Measurements from ENCODE around the gene ITSN2.

DNA sequence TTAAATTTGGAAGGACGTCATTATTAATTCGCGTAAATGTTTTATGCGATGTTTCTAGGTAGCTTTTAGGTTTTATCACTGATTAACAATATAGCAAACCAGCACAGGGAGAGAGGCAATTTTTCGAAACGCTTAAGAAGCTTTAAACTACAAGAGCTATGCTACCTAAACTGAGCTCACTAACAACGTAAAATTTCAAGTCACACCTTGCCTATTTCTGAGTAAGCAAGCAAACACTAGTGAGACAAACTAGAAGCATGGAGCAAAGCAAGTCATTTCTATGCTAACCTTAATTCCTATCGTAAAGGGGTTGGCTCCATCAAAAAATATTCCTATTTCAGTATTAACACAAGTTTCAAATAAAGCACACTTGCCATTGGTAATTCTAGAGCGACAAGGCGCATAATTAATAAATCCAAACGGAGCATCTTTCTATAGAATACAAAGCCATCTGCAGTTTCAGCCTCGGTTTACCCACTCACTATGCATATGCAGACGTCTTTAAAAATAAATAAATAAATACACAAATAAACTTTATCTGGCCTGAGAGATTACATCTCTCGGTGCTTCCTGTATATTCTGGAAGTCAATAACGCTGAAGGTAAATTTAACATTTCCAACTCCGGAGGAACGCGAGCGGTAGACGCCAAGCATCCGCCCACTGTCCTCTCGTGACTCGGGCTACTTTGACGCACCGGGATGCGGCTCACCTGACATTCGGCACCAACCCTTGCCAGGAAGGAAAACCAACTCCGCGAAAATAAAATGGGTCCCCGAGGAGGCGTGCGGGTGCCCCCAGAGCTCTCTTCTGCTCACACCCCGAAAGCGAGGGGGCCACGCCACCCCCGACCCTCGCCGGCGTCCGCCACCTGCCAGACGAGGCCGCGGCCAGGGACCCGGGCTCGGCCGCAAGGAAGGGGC lies 947 bp downstream of the ITSN2 start:
- no peak for TF ChIP-seq POLR2A (IDR thresholded peaks at IDR 0.05)
- TF ChIP-seq CTCF (IDR thresholded peaks at IDR 0.05), result no peak
- peak; percentile 25 to 53 for TF ChIP-seq POLR2AphosphoS5 (IDR thresholded peaks at IDR 0.05; ENCODE audit: insufficient read depth in 1 of 2, low read depth in 1 of 2)
